ENCODE data around the gene SGSH. TPM values are rescaled to one million over a fixed set of nuclear protein-coding genes. Genes with fewer than 3 reads are reported as not detected.
A peak's percentile ranks its signal among the peaks of the same experiment; 100 is the strongest.

SGSH gene
- total RNA-seq, 4 donors from 2014 or later: 27.0 to 79.3 (median 31.2) TPM

GRCh38 chr17:80191865-80192661, 28.1 kb downstream of the SGSH start:
- no peaks in the 10 kb centered on the region for H3K9me3 ChIP-seq
- H3K4me1 ChIP-seq: peaks cover 40% of the 10 kb centered on the region
- peak overlapping the region; percentile 30 for H3K4me3 ChIP-seq
- no peak for DNase-seq (ENCODE audit: low spot score in 2 of 2)
- 17% methylated on average over 24 of the region's 29 CpGs for WGBS
- H3K27ac ChIP-seq: peak overlapping the region; percentile 78
- TF ChIP-seq EP300 (IDR thresholded peaks at IDR 0.05): no peak
- TF ChIP-seq POLR2A (IDR thresholded peaks at IDR 0.05): no peak
- TF ChIP-seq POLR2AphosphoS5 (IDR thresholded peaks at IDR 0.05): no peak
- TF ChIP-seq CTCF (IDR thresholded peaks at IDR 0.05): no peak
- H3K27me3 ChIP-seq: no peaks in the 10 kb centered on the region
- no peaks in the 10 kb centered on the region for H3K36me3 ChIP-seq

- Histone ChIP-seq H3K9me3 (no peaks in the 10 kb centered on the region), H3K4me1 (peaks cover 46% of the 10 kb centered on the region), H3K27ac (no peak overlapping the region), H3K36me3 (no peaks in the 10 kb centered on the region), H3K4me3 (no peak overlapping the region), H3K27me3 (no peaks in the 10 kb centered on the region)
- 86% methylated on average over 2 of the region's 20 CpGs for WGBS
- TF ChIP-seq EP300 (IDR thresholded peaks at IDR 0.05) (no peak), POLR2A (IDR thresholded peaks at IDR 0.05) (no peak), POLR2AphosphoS5 (IDR thresholded peaks at IDR 0.05) (no peak), CTCF (IDR thresholded peaks at IDR 0.05) (no peak)
- no peak for DNase-seq (ENCODE audit: low spot score in 2 of 2)
Measured at GRCh38 chr17:80191192-80191591, 28.9 kb downstream of the SGSH start.

GRCh38 chr17:80190716-80191115, 29.4 kb downstream of the SGSH start:
- TF ChIP-seq POLR2A (IDR thresholded peaks at IDR 0.05) (no peak), CTCF (IDR thresholded peaks at IDR 0.05) (no peak), EP300 (IDR thresholded peaks at IDR 0.05) (no peak), POLR2AphosphoS5 (IDR thresholded peaks at IDR 0.05) (no peak)
- DNase-seq (ENCODE audit: low spot score in 2 of 2): no peak
- no peaks in the 10 kb centered on the region for H3K36me3 ChIP-seq
- no peak overlapping the region for H3K4me3 ChIP-seq
- no peak overlapping the region for H3K27ac ChIP-seq
- 92% methylated on average over 10 of the region's 10 CpGs for WGBS
- no peaks in the 10 kb centered on the region for H3K9me3 ChIP-seq
- H3K4me1 ChIP-seq: peaks cover 46% of the 10 kb centered on the region
- H3K27me3 ChIP-seq: no peaks in the 10 kb centered on the region

GRCh38 chr17:80189611-80190010, 30.5 kb downstream of the SGSH start:
- no peaks in the 10 kb centered on the region for H3K27me3 ChIP-seq
- H3K27ac ChIP-seq: no peak overlapping the region
- H3K36me3 ChIP-seq: no peaks in the 10 kb centered on the region
- H3K4me3 ChIP-seq: no peak overlapping the region
- no peaks in the 10 kb centered on the region for H3K9me3 ChIP-seq
- 89% methylated on average over 15 of the region's 23 CpGs for WGBS
- DNase-seq (ENCODE audit: low spot score in 2 of 2): no peak
- peaks cover 46% of the 10 kb centered on the region for H3K4me1 ChIP-seq
- TF ChIP-seq POLR2AphosphoS5 (IDR thresholded peaks at IDR 0.05) (no peak), CTCF (IDR thresholded peaks at IDR 0.05) (no peak), POLR2A (IDR thresholded peaks at IDR 0.05) (no peak), EP300 (IDR thresholded peaks at IDR 0.05) (no peak)

GRCh38 chr17:80187515-80187941, 32.6 kb downstream of the SGSH start:
- DNase-seq (ENCODE audit: low spot score in 2 of 2): peak in 1 of 2 donors; percentile 78
- 51% methylated on average over 9 of the region's 18 CpGs for WGBS
- Histone ChIP-seq H3K9me3 (no peaks in the 10 kb centered on the region), H3K36me3 (peaks cover 4% of the 10 kb centered on the region), H3K27me3 (no peaks in the 10 kb centered on the region), H3K4me3 (peak overlapping the region; percentile 37), H3K27ac (peak overlapping the region; percentile 77), H3K4me1 (peaks cover 39% of the 10 kb centered on the region)
- no peak for TF ChIP-seq POLR2A (IDR thresholded peaks at IDR 0.05)
- no peak for TF ChIP-seq CTCF (IDR thresholded peaks at IDR 0.05)
- TF ChIP-seq POLR2AphosphoS5 (IDR thresholded peaks at IDR 0.05): no peak
- TF ChIP-seq EP300 (IDR thresholded peaks at IDR 0.05): no peak

Measured in suprapubic skin (tissue), 4 donors.